ENCODE results near the gene KIAA0232. TPM values are rescaled to one million over a fixed set of nuclear protein-coding genes. Genes with fewer than 3 reads are reported as not detected.

The KIAA0232 gene
- total RNA-seq, 1 experiment from 2014 or later = 10.9 TPM

- DNase-seq = no peak
- Histone ChIP-seq H2AFZ (ENCODE audit: low read length) (no peak overlapping the region), H3K4me2 (ENCODE audit: low read depth, low read length, poor library complexity, severe bottlenecking) (no peak overlapping the region)
Observed at GRCh38 chr4:6746721-6747293, 35.7 kb upstream of the KIAA0232 start.

DNA sequence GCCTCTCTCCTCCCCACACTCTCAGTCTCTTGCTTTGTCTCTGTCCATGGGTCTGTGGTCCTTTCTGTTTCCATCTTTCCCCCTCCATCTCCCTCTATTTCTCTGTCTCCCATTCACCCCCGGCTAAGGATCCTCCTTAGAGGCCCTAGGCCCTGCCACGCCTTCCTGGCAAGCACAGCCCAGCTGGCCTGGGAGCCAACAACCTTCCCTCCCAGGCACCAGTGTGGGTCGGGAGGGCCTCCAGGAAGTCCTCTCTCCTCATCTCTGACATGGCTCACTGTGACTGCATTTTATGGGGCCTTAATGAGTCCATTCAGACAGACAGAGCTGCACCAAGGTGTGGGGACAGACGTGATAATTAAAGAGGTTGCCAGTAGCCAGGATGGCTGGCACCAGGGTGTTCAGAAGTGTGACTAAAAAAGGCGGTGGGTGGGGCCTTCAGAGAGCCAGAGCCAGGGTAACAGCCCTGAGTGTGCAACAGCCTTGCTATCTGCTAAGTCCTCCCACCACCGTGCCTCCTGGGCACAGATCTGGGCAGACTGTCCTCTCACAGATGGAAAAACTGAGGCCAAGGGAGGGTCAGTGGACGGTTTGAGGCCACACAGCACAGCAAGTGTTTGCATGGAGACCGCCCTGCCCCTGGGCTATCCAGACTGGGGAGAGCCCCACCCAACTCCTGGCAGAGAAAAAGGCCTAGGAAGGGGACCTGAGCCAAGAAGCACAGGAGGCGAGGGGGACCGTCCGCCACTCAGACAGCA lies 35.1 kb upstream of the KIAA0232 start:
- Histone ChIP-seq H2AFZ (ENCODE audit: low read length) (no peak overlapping the region), H3K4me1 (ENCODE audit: low read length) (no peaks in the 10 kb centered on the region), H3K9me2 (replicated peaks; ENCODE audit: insufficient read depth, low read length) (no peaks in the 10 kb centered on the region), H3K27ac (ENCODE audit: low read length) (no peak overlapping the region), H3K79me2 (ENCODE audit: low read length) (no peaks in the 10 kb centered on the region), H3K27me3 (ENCODE audit: low read length) (no peaks in the 10 kb centered on the region), H4K20me1 (ENCODE audit: insufficient read depth, low read depth, low read length) (no peaks in the 10 kb centered on the region), H3K36me3 (ENCODE audit: insufficient read depth, low read length) (no peaks in the 10 kb centered on the region), H3K4me2 (ENCODE audit: low read depth, low read length, poor library complexity, severe bottlenecking) (no peak overlapping the region), H3K4me3 (ENCODE audit: low read length) (no peak overlapping the region), H3K9ac (ENCODE audit: low read length) (no peak overlapping the region), H3K9me3 (ENCODE audit: low read length) (no peaks in the 10 kb centered on the region)
- no peak for DNase-seq

More at GRCh38 chr4:6746721-6747293, 35.7 kb upstream of the KIAA0232 start:
- no peaks in the 10 kb centered on the region for H3K36me3 ChIP-seq (ENCODE audit: insufficient read depth, low read length)
- H3K27ac ChIP-seq (ENCODE audit: low read length) = no peak overlapping the region
- H3K79me2 ChIP-seq (ENCODE audit: low read length) = no peaks in the 10 kb centered on the region
- no peaks in the 10 kb centered on the region for H4K20me1 ChIP-seq (ENCODE audit: insufficient read depth, low read depth, low read length)
- no peak overlapping the region for H3K4me3 ChIP-seq (ENCODE audit: low read length)
- no peak overlapping the region for H3K9ac ChIP-seq (ENCODE audit: low read length)
- no peaks in the 10 kb centered on the region for H3K9me2 ChIP-seq (replicated peaks; ENCODE audit: insufficient read depth, low read length)
- no peaks in the 10 kb centered on the region for H3K9me3 ChIP-seq (ENCODE audit: low read length)
- H3K27me3 ChIP-seq (ENCODE audit: low read length) = no peaks in the 10 kb centered on the region
- no peaks in the 10 kb centered on the region for H3K4me1 ChIP-seq (ENCODE audit: low read length)

GRCh38 chr4:6748286-6748685 lies 34.2 kb upstream of the KIAA0232 start:
- no peak overlapping the region for H3K4me2 ChIP-seq (ENCODE audit: low read depth, low read length, poor library complexity, severe bottlenecking)

DNA sequence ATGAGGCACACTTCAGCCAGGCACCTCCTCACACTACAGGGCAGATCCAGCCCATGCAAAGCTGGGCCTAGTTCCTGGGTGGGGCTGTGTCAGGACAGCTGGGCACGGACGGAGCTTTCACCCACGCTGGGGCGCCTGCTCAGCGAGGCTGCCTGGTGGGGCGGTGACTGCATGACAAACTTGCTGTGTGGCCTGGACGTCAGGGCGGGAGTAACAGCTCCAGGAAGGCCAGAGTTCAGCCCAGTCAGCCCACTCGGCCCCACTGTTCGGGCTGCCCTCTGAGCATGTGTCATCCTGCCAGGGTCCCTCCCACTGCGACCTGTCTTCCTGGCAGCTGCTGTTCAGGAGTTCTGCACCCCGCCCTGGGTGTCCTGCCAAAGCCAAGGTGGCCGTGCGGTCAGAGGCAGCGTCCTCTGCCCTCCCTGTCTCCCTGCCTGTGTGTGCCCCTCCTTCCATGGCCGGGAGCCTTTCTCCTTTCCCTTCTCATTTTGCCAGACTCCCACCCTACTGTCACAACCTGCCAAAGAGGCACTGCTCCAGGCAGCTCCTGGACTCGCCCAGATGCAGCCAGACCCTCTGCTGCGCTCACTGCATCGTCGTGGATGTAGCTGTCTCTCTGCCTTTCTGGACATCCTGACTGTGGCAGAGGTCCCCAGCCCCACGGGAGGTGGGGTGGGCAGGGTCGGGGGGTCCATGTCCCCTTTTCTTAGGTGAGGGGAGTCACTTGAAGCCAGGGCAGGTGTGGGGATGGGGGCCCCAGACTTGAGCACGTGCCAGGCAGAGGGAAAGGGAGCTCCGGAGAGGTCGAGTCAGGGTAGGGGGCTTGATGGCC lies 33.0 kb upstream of the KIAA0232 start:
- Histone ChIP-seq H3K27ac (ENCODE audit: low read length) (no peak overlapping the region), H3K4me3 (ENCODE audit: low read length) (no peak overlapping the region), H3K4me2 (ENCODE audit: low read depth, low read length, poor library complexity, severe bottlenecking) (no peak overlapping the region), H3K36me3 (ENCODE audit: insufficient read depth, low read length) (no peaks in the 10 kb centered on the region), H3K9me2 (replicated peaks; ENCODE audit: insufficient read depth, low read length) (no peaks in the 10 kb centered on the region), H3K9me3 (ENCODE audit: low read length) (no peaks in the 10 kb centered on the region), H3K9ac (ENCODE audit: low read length) (no peak overlapping the region), H3K4me1 (ENCODE audit: low read length) (no peaks in the 10 kb centered on the region), H2AFZ (ENCODE audit: low read length) (no peak overlapping the region), H4K20me1 (ENCODE audit: insufficient read depth, low read depth, low read length) (no peaks in the 10 kb centered on the region), H3K79me2 (ENCODE audit: low read length) (no peaks in the 10 kb centered on the region), H3K27me3 (ENCODE audit: low read length) (no peaks in the 10 kb centered on the region)
- DNase-seq = no peak

More at GRCh38 chr4:6748286-6748685, 34.2 kb upstream of the KIAA0232 start:
- Histone ChIP-seq H4K20me1 (ENCODE audit: insufficient read depth, low read depth, low read length) (no peaks in the 10 kb centered on the region), H3K9me2 (replicated peaks; ENCODE audit: insufficient read depth, low read length) (no peaks in the 10 kb centered on the region), H3K27ac (ENCODE audit: low read length) (no peak overlapping the region), H3K9me3 (ENCODE audit: low read length) (no peaks in the 10 kb centered on the region), H3K79me2 (ENCODE audit: low read length) (no peaks in the 10 kb centered on the region), H3K36me3 (ENCODE audit: insufficient read depth, low read length) (no peaks in the 10 kb centered on the region), H3K27me3 (ENCODE audit: low read length) (no peaks in the 10 kb centered on the region), H3K9ac (ENCODE audit: low read length) (no peak overlapping the region), H3K4me1 (ENCODE audit: low read length) (no peaks in the 10 kb centered on the region), H3K4me3 (ENCODE audit: low read length) (no peak overlapping the region), H2AFZ (ENCODE audit: low read length) (no peak overlapping the region)
- DNase-seq = no peak

DNA sequence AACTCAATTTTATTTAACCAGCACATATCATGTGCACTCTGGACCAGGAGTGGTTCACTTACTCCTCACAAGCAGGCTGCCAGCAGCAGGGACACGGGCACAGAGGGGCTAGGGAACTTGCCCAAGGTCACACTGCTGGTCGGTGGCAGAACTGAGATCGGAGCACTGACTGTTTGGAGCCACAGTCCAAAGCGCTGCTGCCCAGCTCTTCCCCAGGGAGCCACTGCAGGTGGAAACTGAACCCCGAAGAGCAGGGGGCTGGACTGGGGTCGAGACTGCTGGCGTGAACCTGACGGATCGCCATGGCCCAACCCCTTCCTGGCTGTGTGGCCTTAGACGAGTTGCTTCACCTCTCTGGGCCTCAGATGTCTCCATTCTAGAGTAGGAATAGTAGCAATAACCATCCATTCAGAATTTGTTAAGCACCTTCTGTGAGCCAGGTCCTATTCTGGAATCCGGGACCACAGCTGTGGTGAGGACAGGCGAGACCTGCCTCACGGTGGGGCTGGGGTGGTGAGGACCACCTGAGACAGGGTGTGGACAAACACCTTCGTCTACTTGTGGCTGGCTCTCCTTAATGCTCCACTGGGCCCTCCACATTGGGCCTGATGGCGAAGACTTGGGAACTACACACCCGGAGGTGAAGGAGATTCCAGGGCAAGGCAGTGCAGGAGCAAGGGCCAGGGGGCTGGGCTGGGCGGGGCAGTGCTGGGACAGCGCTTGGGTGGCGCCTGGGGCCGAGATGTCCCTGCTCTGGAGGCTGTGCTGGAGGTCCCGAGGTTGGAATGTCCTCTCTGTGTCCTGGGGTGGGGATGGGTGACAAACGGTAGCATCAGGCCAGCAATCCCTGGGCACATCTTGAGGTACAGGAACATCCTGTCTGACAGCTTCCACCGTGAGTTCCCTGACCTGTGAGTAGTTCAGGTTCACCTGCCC lies 32.0 kb upstream of the KIAA0232 start:
- H3K4me2 ChIP-seq (ENCODE audit: low read depth, low read length, poor library complexity, severe bottlenecking) = no peak overlapping the region
- H3K27me3 ChIP-seq (ENCODE audit: low read length) = no peaks in the 10 kb centered on the region
- H3K9ac ChIP-seq (ENCODE audit: low read length) = no peak overlapping the region

DNA sequence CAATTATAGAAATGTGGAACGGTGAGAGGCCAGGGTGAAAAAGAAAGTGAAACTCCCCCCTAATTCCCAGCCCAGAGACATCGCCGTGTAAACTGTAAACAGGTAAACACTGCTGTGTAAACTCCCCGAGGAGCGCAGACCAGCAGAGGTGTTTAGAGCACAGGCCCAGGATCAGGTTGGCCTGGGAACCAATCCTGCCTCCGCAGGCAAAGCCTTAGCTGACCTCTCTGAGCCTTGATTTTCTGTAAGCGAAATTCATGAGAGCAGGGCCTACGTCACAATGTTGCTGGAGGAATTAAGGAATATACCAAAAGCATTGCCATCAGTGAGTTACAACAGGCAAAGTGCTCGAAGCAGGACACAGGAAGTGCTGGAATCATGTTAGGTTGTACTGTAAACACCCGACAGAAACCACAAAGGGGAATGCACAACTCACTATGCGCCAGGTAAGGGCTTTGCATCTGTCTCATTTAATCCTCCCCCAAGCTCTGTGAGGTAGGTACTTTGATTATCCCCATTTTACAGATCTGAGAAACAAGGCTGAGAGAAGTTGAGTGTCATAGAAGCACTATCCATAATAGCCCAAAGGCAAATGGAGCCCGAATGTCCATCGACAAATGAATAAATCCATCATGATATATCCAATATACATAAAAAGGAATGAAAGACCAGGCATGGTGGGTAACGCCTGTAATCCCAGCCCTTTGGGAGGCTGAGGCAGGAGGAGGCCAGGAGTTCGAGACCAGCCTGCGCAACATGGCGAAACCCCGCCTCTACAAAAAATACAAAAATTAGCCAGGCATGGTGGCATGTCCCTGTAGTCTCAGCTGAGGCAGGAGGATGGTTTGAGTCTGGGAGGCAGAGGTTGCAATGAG lies 30.7 kb upstream of the KIAA0232 start:
- Histone ChIP-seq H3K4me3 (ENCODE audit: low read length) (no peak overlapping the region), H3K27ac (ENCODE audit: low read length) (no peak overlapping the region), H3K79me2 (ENCODE audit: low read length) (no peaks in the 10 kb centered on the region), H4K20me1 (ENCODE audit: insufficient read depth, low read depth, low read length) (no peaks in the 10 kb centered on the region), H3K9ac (ENCODE audit: low read length) (no peak overlapping the region), H3K27me3 (ENCODE audit: low read length) (no peaks in the 10 kb centered on the region), H3K9me2 (replicated peaks; ENCODE audit: insufficient read depth, low read length) (no peaks in the 10 kb centered on the region), H2AFZ (ENCODE audit: low read length) (no peak overlapping the region), H3K4me2 (ENCODE audit: low read depth, low read length, poor library complexity, severe bottlenecking) (no peak overlapping the region), H3K36me3 (ENCODE audit: insufficient read depth, low read length) (no peaks in the 10 kb centered on the region), H3K9me3 (ENCODE audit: low read length) (no peaks in the 10 kb centered on the region), H3K4me1 (ENCODE audit: low read length) (no peaks in the 10 kb centered on the region)
- DNase-seq = no peak

More for the DNA sequence above, 32.0 kb upstream of the KIAA0232 start:
- Histone ChIP-seq H3K79me2 (ENCODE audit: low read length) (no peaks in the 10 kb centered on the region), H3K27ac (ENCODE audit: low read length) (no peak overlapping the region), H3K9me2 (replicated peaks; ENCODE audit: insufficient read depth, low read length) (no peaks in the 10 kb centered on the region), H3K9me3 (ENCODE audit: low read length) (no peaks in the 10 kb centered on the region), H3K36me3 (ENCODE audit: insufficient read depth, low read length) (no peaks in the 10 kb centered on the region), H3K4me3 (ENCODE audit: low read length) (no peak overlapping the region), H3K4me1 (ENCODE audit: low read length) (no peaks in the 10 kb centered on the region), H4K20me1 (ENCODE audit: insufficient read depth, low read depth, low read length) (no peaks in the 10 kb centered on the region), H2AFZ (ENCODE audit: low read length) (no peak overlapping the region)
- DNase-seq = no peak

DNA sequence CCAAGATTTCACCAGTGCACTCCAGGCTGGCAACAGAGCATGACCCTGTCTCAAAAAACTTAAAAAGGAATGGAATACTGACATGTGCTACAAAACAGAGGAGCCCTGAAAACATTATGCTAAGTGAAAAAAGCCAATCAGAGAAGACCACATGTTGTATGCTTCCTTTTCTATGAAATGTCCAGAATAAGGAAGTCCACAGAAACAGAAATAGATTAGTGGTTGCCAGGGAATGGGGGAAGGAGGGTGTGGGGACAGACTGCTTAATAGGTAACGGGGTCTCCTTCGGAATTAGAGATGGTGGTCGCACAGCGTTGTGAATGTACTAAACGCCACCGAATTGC lies 30.1 kb upstream of the KIAA0232 start:
- no peak overlapping the region for H3K4me2 ChIP-seq (ENCODE audit: low read depth, low read length, poor library complexity, severe bottlenecking)
- no peak overlapping the region for H3K9ac ChIP-seq (ENCODE audit: low read length)

More for the DNA sequence above, 30.1 kb upstream of the KIAA0232 start:
- no peaks in the 10 kb centered on the region for H3K9me2 ChIP-seq (replicated peaks; ENCODE audit: insufficient read depth, low read length)
- no peak overlapping the region for H3K4me3 ChIP-seq (ENCODE audit: low read length)
- H3K27ac ChIP-seq (ENCODE audit: low read length) = no peak overlapping the region
- no peaks in the 10 kb centered on the region for H4K20me1 ChIP-seq (ENCODE audit: insufficient read depth, low read depth, low read length)
- no peaks in the 10 kb centered on the region for H3K9me3 ChIP-seq (ENCODE audit: low read length)
- no peak overlapping the region for H2AFZ ChIP-seq (ENCODE audit: low read length)
- H3K27me3 ChIP-seq (ENCODE audit: low read length) = no peaks in the 10 kb centered on the region
- no peaks in the 10 kb centered on the region for H3K79me2 ChIP-seq (ENCODE audit: low read length)
- no peak for DNase-seq
- H3K36me3 ChIP-seq (ENCODE audit: insufficient read depth, low read length) = no peaks in the 10 kb centered on the region
- no peaks in the 10 kb centered on the region for H3K4me1 ChIP-seq (ENCODE audit: low read length)

Measured in Karpas-422 (cell line).